Right lobe of liver (tissue), 6 donors: Measurements from ENCODE around the gene MPC1L. TPM values are rescaled to one million over a fixed set of nuclear protein-coding genes. Genes with fewer than 3 reads are reported as not detected.

Experiments used
- ATAC-seq, 4 donors: fragments of 200-7000 bp; cut with Tn5 transposase; one replicate each; pipeline ENCODE4 v1.9.1; 2020; ENCODE audit warnings: mild to moderate bottlenecking in 4 of 4, moderate library complexity in 4 of 4
- DNase-seq, 3 donors: peaks; one replicate each; pipeline ENCODE4 v3.0.0-alpha.2; 2020
- H3K27ac ChIP-seq, 3 donors: fragments of 200-600 bp; one replicate each; pipeline ENCODE4 v1.8.0; 2022
- H3K27me3 ChIP-seq, 2 donors: fragments of 200-600 bp; one replicate each; pipeline ENCODE4 v1.8.0; 2022
- H3K36me3 ChIP-seq, 4 donors: fragments of 200-600 bp; sonication (generic) in 1 of 4; one replicate each; pipeline versions ENCODE4 v1.5.1 to v1.8.0; 2017 to 2022; ENCODE audit warnings: control low read depth in 1 of 4
- H3K4me1 ChIP-seq, 4 donors: fragments of 200-600 bp; sonication (generic) in 1 of 4; one replicate each; pipeline versions ENCODE4 v1.5.1 to v1.8.0; 2017 to 2022; ENCODE audit warnings: control low read depth in 1 of 4
- H3K4me3 ChIP-seq, 3 donors: fragments of 200-600 bp; one replicate each; pipeline ENCODE4 v1.8.0; 2022
- H3K9me3 ChIP-seq, 4 donors: fragments of 200-600 bp; sonication (generic) in 1 of 4; one replicate each; pipeline versions ENCODE4 v1.5.1 to v1.8.0; 2017 to 2022; ENCODE audit warnings: control low read depth in 1 of 4
- CTCF ChIP-seq, 4 donors: fragments of 200-600 bp in 3 of 4; fragments of 450-650 bp in 1 of 4; IDR thresholded peaks; one replicate each; pipeline versions ENCODE4 v1.5.1 to v1.8.0; 2016 to 2022; ENCODE audit warnings: antibody characterized with exemption in 4 of 4, mild to moderate bottlenecking in 2 of 4
- POLR2A ChIP-seq: fragments of 450-650 bp; IDR thresholded peaks from one replicate; pipeline ENCODE4 v1.6.1; 2017; ENCODE audit warnings: antibody characterized with exemption, mild to moderate bottlenecking
- WGBS: methylation state at CpG from one replicate; pipeline ENCODE4 v1.1.6; 2018; ENCODE audit warnings: low coverage, low lambda C conversion rate; ENCODE audit not compliant: insufficient coverage; ENCODE audit errors: missing lambda C conversion rate; 5-methylcytosine and 5-hydroxymethylcytosine counted together
- intact Hi-C, 2 donors: fragments of 100-400 bp; cut with DNase I; formaldehyde crosslinking; loops; one replicate each; pipeline versions ENCODE4 v1.11.2 to v1.14.1; 2022
- total RNA-seq, 6 experiments: library from RNA; depleted of rRNA in 2 of 6; stranded (reverse); fragments of >200 nt in 2 of 6; fragmentation: NEBNext Ultra II Directional in 3 of 6; extraction: Animal tissue kit (Norgen Biotek cat#: 25700) in 3 of 6; gene quantifications; one replicate each; pipeline versions ENCODE4 v1.1.0 to v1.2.4, GENCODE V29; 2016 to 2023
- donor health status: DM: no; HTN: yes; CAD: no.
- donor health status: DM: no; HTN: no; CAD: no.
- donor health status: DM: no; HTN: no; CAD: no.
- donor health status: DM: no; HTN: yes; CAD: no.
- donor health status: DM: no; HTN: yes; CAD: no.

MPC1L gene
- total RNA-seq, 6 experiments from 2014 or later: not detected

- WGBS: 93% methylated on average over 2 of the region's 2 CpGs
- TF ChIP-seq POLR2A: no peak
- TF ChIP-seq CTCF (IDR thresholded peaks at IDR 0.05): no peak
- ATAC-seq (no peak), DNase-seq (no peak)
- intact Hi-C loops: no loop called here
- peaks cover 0 to 5% (median 0%) of the 10 kb centered on the region in 4 donors for H3K4me1 ChIP-seq
- peaks cover 0 to 14% (median 2%) of the 10 kb centered on the region in 4 donors for H3K36me3 ChIP-seq
- no peaks in the 10 kb centered on the region for H3K27me3 ChIP-seq
- no peaks in the 10 kb centered on the region for H3K9me3 ChIP-seq
- H3K4me3 ChIP-seq: no peak overlapping the region
- no peak overlapping the region for H3K27ac ChIP-seq
Observed at GRCh38 chrX:40661489-40661888, 38.3 kb downstream of the MPC1L start.

GRCh38 chrX:40663078-40663740 lies 40.0 kb downstream of the MPC1L start:
- TF ChIP-seq CTCF (IDR thresholded peaks at IDR 0.05): no peak
- TF ChIP-seq POLR2A: no peak
- Histone ChIP-seq H3K4me1 (peaks cover 0 to 5% (median 0%) of the 10 kb centered on the region in 4 donors), H3K4me3 (no peak overlapping the region), H3K36me3 (peaks cover 0 to 10% (median 2%) of the 10 kb centered on the region in 4 donors), H3K27me3 (no peaks in the 10 kb centered on the region), H3K9me3 (no peaks in the 10 kb centered on the region), H3K27ac (peak overlapping the region in 2 of 3 donors; percentile 15 to 33)
- peak; percentile 14 to 40 (median 36) for ATAC-seq
- WGBS: 86% methylated on average over 2 of the region's 3 CpGs
- DNase-seq: no peak
- intact Hi-C loops: no loop called here

GRCh38 chrX:40663880-40664630 lies 40.8 kb downstream of the MPC1L start:
- H3K36me3 ChIP-seq: peaks cover 0 to 10% (median 2%) of the 10 kb centered on the region in 4 donors
- H3K9me3 ChIP-seq: no peaks in the 10 kb centered on the region
- peaks cover 0 to 5% (median 0%) of the 10 kb centered on the region in 4 donors for H3K4me1 ChIP-seq
- DNase-seq: no peak
- no peak overlapping the region for H3K4me3 ChIP-seq
- no peaks in the 10 kb centered on the region for H3K27me3 ChIP-seq
- peak; percentile 67 to 83 (median 74) for ATAC-seq
- intact Hi-C loops: no loop called here
- TF ChIP-seq POLR2A (no peak), CTCF (IDR thresholded peaks at IDR 0.05) (peak; percentile 9 to 28 (median 20))
- WGBS: 44% methylated on average over 6 of the region's 6 CpGs
- H3K27ac ChIP-seq: peak overlapping the region in 2 of 3 donors; percentile 10 to 36

GRCh38 chrX:40671126-40671525 lies 47.9 kb downstream of the MPC1L start:
- Histone ChIP-seq H3K9me3 (no peaks in the 10 kb centered on the region), H3K36me3 (peaks cover 0 to 18% (median 0%) of the 10 kb centered on the region in 4 donors), H3K27me3 (no peaks in the 10 kb centered on the region), H3K4me3 (no peak overlapping the region), H3K4me1 (peaks cover 0 to 10% (median 0%) of the 10 kb centered on the region in 4 donors), H3K27ac (peak overlapping the region in 2 of 3 donors; percentile 31 to 49)
- TF ChIP-seq CTCF (IDR thresholded peaks at IDR 0.05): peak in 3 of 4 donors; percentile 5 to 25 (median 20)
- no peak for TF ChIP-seq POLR2A
- peak; percentile 85 to 91 (median 90) for ATAC-seq
- peak in 1 of 3 donors; percentile 51 for DNase-seq
- intact Hi-C loops: no loop called here
- 29% methylated on average over 6 of the region's 6 CpGs for WGBS

Other genes starting within 250 kb of the MPC1L start
- gene ATP6AP2, start 42.5 kb upstream of the MPC1L start, total RNA-seq: 10 to 100 TPM; 44.0 to 63.1 (median 54.0) TPM
- gene CXorf38, start 24.1 kb downstream of the MPC1L start, total RNA-seq: 10 to 100 TPM in 2 of 6 experiments, 1 to 10 TPM in 4; 4.8 to 13.9 (median 7.9) TPM
- gene MED14, start 112.1 kb downstream of the MPC1L start, total RNA-seq: 10 to 100 TPM; 13.6 to 28.4 (median 24.2) TPM